HepG2 (cell line): ENCODE results near the gene EIF4E1B. TPM values are rescaled to one million over a fixed set of nuclear protein-coding genes. Genes with fewer than 3 reads are reported as not detected.

ENCODE experiments used
- ATAC-seq: fragments of 200-7000 bp; cut with Tn5 transposase; 3 replicates; pipeline ENCODE4 v1.9.1; 2020; ENCODE audit warnings: mild to moderate bottlenecking, moderate library complexity
- Bru-seq: library from RNA; stranded (reverse); fragments of 400-500 nt; gene quantifications from one replicate; lab custom pipeline; 2021; lab: Mats Ljungman, UMichigan
- BruChase-seq, 2 experiments: library from RNA; stranded (reverse); fragments of 400-500 nt; gene quantifications; one replicate each; lab custom pipeline; 2021; lab: Mats Ljungman, UMichigan
- BruUV-seq: library from RNA; stranded (reverse); fragments of 400-500 nt; replicated peaks from 2 replicates; lab custom pipeline; 2021; lab: Mats Ljungman, UMichigan
- CTCF ChIA-PET: fragments of 300-600 bp; formaldehyde crosslinking; extraction: SDS; loops from one replicate; lab custom pipeline; 2021; ENCODE audit warnings: low total read pairs, inconsistent platforms, low intra/inter-chr PET ratio; lab: Yijun Ruan, JAX
- POLR2A ChIA-PET: fragments of 350-600 bp; sonication (Branson Sonifier 250); formaldehyde crosslinking; loops from one replicate; lab custom pipeline; 2020; ENCODE audit warnings: antibody characterized with exemption, inconsistent platforms; lab: Yijun Ruan, JAX
- DNase-seq: peaks from one replicate; pipeline ENCODE4 v3.0.0-alpha.2; 2015; ENCODE audit warnings: low spot score
- FAIRE-seq: peaks from 3 replicates; lab custom pipeline; 2011; peaks lifted over from hg19 to GRCh38; lab: Jason Lieb, UNC
- H2AFZ ChIP-seq: one replicate; pipeline ENCODE4 v1.6.1; 2011; ENCODE audit warnings: low read length, inconsistent platforms
- H3K27ac ChIP-seq: fragments of 300-600 bp; 3 replicates; pipeline ENCODE4 v1.8.0; 2011; ENCODE audit warnings: mixed run types, mild to moderate bottlenecking, mixed read lengths, low read length, inconsistent platforms; ENCODE audit not compliant: insufficient read depth; ENCODE audit errors: extremely low read length
- H3K27me3 ChIP-seq, 2 experiments: fragments of 200-600 bp in 1 of 2; 2 replicates in 1 of 2; 3 replicates in 1 of 2; pipeline versions ENCODE4 v1.6.0 to v1.8.0; 2011; ENCODE audit warnings: low read length in 2 of 2, mild to moderate bottlenecking in 2 of 2, moderate library complexity in 2 of 2, inconsistent platforms in 1 of 2; ENCODE audit not compliant: insufficient read depth in 2 of 2, control insufficient read depth in 1 of 2
- H3K36me3 ChIP-seq, 2 experiments: fragments of 200-600 bp in 1 of 2; replicated peaks in 1 of 2; 2 replicates in 1 of 2; 3 replicates in 1 of 2; pipeline versions ENCODE4 v1.5.1 to v1.8.0; 2011; ENCODE audit warnings: low read length in 2 of 2, inconsistent platforms in 1 of 2; ENCODE audit not compliant: insufficient read depth in 2 of 2, control insufficient read depth in 1 of 2
- H3K4me1 ChIP-seq: 2 replicates; pipeline ENCODE4 v1.5.1; 2012; ENCODE audit warnings: low read length, inconsistent platforms; ENCODE audit not compliant: insufficient read depth
- H3K4me2 ChIP-seq: 2 replicates; pipeline ENCODE4 v1.6.0; 2011; ENCODE audit warnings: low read depth, low read length, inconsistent platforms
- H3K4me3 ChIP-seq, 3 experiments: fragments of 200-600 bp in 1 of 3; sonication (generic), shearing (Covaris generic) in 1 of 3; replicated peaks in 1 of 3; 2 replicates each; pipeline ENCODE4 v1.5.1; 2011 to 2016; ENCODE audit warnings: low read length in 3 of 3, inconsistent platforms in 2 of 3, low read depth in 2 of 3, mild to moderate bottlenecking in 2 of 3, control low read depth in 1 of 3, mixed read lengths in 1 of 3; ENCODE audit not compliant: insufficient read depth in 1 of 3
- H3K79me2 ChIP-seq: one replicate; pipeline ENCODE4 v1.6.1; 2011; ENCODE audit warnings: low read length, inconsistent platforms; ENCODE audit not compliant: insufficient read depth
- H3K9ac ChIP-seq: 2 replicates; pipeline ENCODE4 v1.6.0; 2011; ENCODE audit warnings: mild to moderate bottlenecking, low read depth, low read length, inconsistent platforms; ENCODE audit not compliant: insufficient read depth
- H3K9me3 ChIP-seq: 2 replicates; pipeline ENCODE4 v1.5.1; 2012; ENCODE audit warnings: mild to moderate bottlenecking, low read length
- H4K20me1 ChIP-seq: 2 replicates; pipeline ENCODE4 v1.6.0; 2011; ENCODE audit warnings: inconsistent platforms, mild to moderate bottlenecking, low read length, moderate library complexity; ENCODE audit not compliant: insufficient read depth
- CBFB ChIP-seq: sonication (generic); formaldehyde crosslinking; IDR thresholded peaks from 2 replicates; pipeline ENCODE4 v1.4.0; 2020; ENCODE audit warnings: missing genetic modification reagents
- NFE2L2 ChIP-seq: fragments of 150-350 bp; IDR thresholded peaks from 2 replicates; pipeline ENCODE4 v1.6.1; 2014; ENCODE audit warnings: low read length
- NKX3-1 ChIP-seq: sonication (generic); formaldehyde crosslinking; IDR thresholded peaks from 2 replicates; pipeline ENCODE4 v1.5.0; 2020; ENCODE audit warnings: missing genetic modification reagents
- NR2F1 ChIP-seq, 2 experiments: fragments of 450-650 bp in 1 of 2; formaldehyde crosslinking in 1 of 2; IDR thresholded peaks; 2 replicates each; pipeline versions ENCODE4 v1.5.0 to v1.6.1; 2016 to 2020; ENCODE audit warnings: mild to moderate bottlenecking in 1 of 2, missing compliant biosample characterization in 1 of 2, missing genetic modification reagents in 1 of 2, moderate library complexity in 1 of 2
- SIX4 ChIP-seq: sonication (generic); formaldehyde crosslinking; IDR thresholded peaks from 2 replicates; pipeline ENCODE4 v1.4.0; 2020; ENCODE audit warnings: missing genetic modification reagents
- ZBTB42 ChIP-seq: sonication (generic); formaldehyde crosslinking; IDR thresholded peaks from 2 replicates; pipeline ENCODE4 v1.5.0; 2020; ENCODE audit warnings: mild to moderate bottlenecking, missing genetic modification reagents
- ZFP62 ChIP-seq: sonication (generic); formaldehyde crosslinking; IDR thresholded peaks from 2 replicates; pipeline ENCODE4 v1.4.0; 2020; ENCODE audit warnings: missing genetic modification reagents
- ZNF224 ChIP-seq: sonication (generic); formaldehyde crosslinking; IDR thresholded peaks from 2 replicates; pipeline ENCODE4 v1.5.0; 2020; ENCODE audit warnings: mild to moderate bottlenecking, missing genetic modification reagents
- ZNF850 ChIP-seq: sonication (generic); formaldehyde crosslinking; conservative IDR thresholded peaks from 2 replicates; pipeline ENCODE4 v1.9.0; 2021; ENCODE audit warnings: mild to moderate bottlenecking, missing genetic modification reagents
- WGBS: methylation state at CpG from one replicate; pipeline ENCODE4 v1.1.6; 2017; ENCODE audit warnings: low lambda C conversion rate; 5-methylcytosine and 5-hydroxymethylcytosine counted together
- in situ Hi-C: cut with HindIII; loops from 2 replicates; pipeline ENCODE4 v1.10.0; 2017; ENCODE audit warnings: low pct_unique_long_range_greater_than_20kb; ENCODE audit not compliant: extremely low pct_ligation_motif_present
- intact Hi-C: fragments of 100-400 bp; cut with micrococcal nuclease; formaldehyde crosslinking; loops from one replicate; pipeline ENCODE4 v1.10.0; 2022; ENCODE audit not compliant: unreplicated experiment
- long read RNA-seq, 2 experiments: library from RNA in 1 of 2; library from polyadenylated mRNA in 1 of 2; stranded (forward) in 1 of 2; unstranded in 1 of 2; transcript quantifications; one replicate each; pipeline ENCODE4 v2.0.0, GENCODE V29; 2019 to 2022
- polyA minus RNA-seq, 3 experiments: library from RNA; depleted of rRNA, polyadenylated mRNA; stranded (reverse); fragments of >200 nt; gene quantifications; 2 replicates each; pipeline ENCODE4 v1.2.3, GENCODE V29; 2011; ENCODE audit warnings: low replicate concordance in 1 of 3
- polyA plus RNA-seq, 8 experiments: library from polyadenylated mRNA; depleted of rRNA in 3 of 8; stranded (reverse) in 7 of 8; unstranded in 1 of 8; fragments of >200 nt; fragmentation: Illumina TruSeq in 4 of 8; extraction: Trizol in 4 of 8; gene quantifications; 2 replicates each; pipeline versions ENCODE4 v1.2.1 to v1.2.3, GENCODE V29; 2011 to 2016; ENCODE audit warnings: low read depth in 4 of 8, missing spikeins in 1 of 8, mixed read lengths in 1 of 8; ENCODE audit not compliant: insufficient read depth in 1 of 8
- total RNA-seq, 5 experiments: library from RNA; depleted of rRNA; stranded (reverse); fragments of >200 nt; fragmentation: Illumina TruSeq; extraction: Trizol; gene quantifications; 2 replicates each; pipeline ENCODE4 v1.2.3, GENCODE V29; 2016; ENCODE audit warnings: low read depth in 1 of 5
- TF ChIP-seq, protein P1 (sequence below), 2 experiments: sonication (generic) in 1 of 2; formaldehyde crosslinking in 1 of 2; IDR thresholded peaks; 2 replicates each; pipeline versions ENCODE4 v1.4.0 to v1.6.1; 2016 to 2020; ENCODE audit warnings: borderline replicate concordance in 1 of 2, low read depth in 1 of 2, mild to moderate bottlenecking in 1 of 2, missing genetic modification reagents in 1 of 2
- TF ChIP-seq, protein P2 (sequence below): sonication (generic); formaldehyde crosslinking; IDR thresholded peaks from 2 replicates; pipeline ENCODE4 v1.8.0; 2022; ENCODE audit warnings: missing genetic modification reagents, mild to moderate bottlenecking, inconsistent platforms, borderline replicate concordance

The EIF4E1B gene, protein sequence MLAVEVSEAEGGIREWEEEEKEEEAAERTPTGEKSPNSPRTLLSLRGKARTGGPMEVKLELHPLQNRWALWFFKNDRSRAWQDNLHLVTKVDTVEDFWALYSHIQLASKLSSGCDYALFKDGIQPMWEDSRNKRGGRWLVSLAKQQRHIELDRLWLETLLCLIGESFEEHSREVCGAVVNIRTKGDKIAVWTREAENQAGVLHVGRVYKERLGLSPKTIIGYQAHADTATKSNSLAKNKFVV
- total RNA-seq (2016; rRNA removed; fragmentation: Illumina TruSeq; extraction: Trizol) (not detected in 2 replicates), polyA plus RNA-seq (2011; rRNA removed) (not detected in 2 replicates), polyA minus RNA-seq (2011; rRNA and poly(A)+ RNA removed; ENCODE audit: low replicate concordance) (0.07 TPM in 1 of 2 replicates, not detected in the other), Bru-seq, nascent RNA (not detected), BruChase-seq, experiment 1, labeled RNA remaining after a 6-hour chase (not detected), BruChase-seq, experiment 2, labeled RNA remaining after a 2-hour chase (not detected)
- total RNA-seq (2016; cell fraction: cytosol; rRNA removed; fragmentation: Illumina TruSeq; extraction: Trizol; ENCODE audit: low read depth), result not detected in 2 replicates
- not detected in 2 replicates for total RNA-seq (2016; cell fraction: insoluble cytoplasmic fraction; rRNA removed; fragmentation: Illumina TruSeq; extraction: Trizol)
- total RNA-seq (2016; cell fraction: membrane; rRNA removed; fragmentation: Illumina TruSeq; extraction: Trizol), result not detected in 2 replicates
- total RNA-seq (2016; cell fraction: nucleus; rRNA removed; fragmentation: Illumina TruSeq; extraction: Trizol), result not detected in 2 replicates
- not detected in 2 replicates for polyA plus RNA-seq (2011; cell fraction: cytosol; rRNA removed)
- not detected in 2 replicates for polyA plus RNA-seq (2011; cell fraction: nucleus; rRNA removed)
- not detected in 2 replicates for polyA plus RNA-seq (2012)
- not detected in 2 replicates for polyA plus RNA-seq (2016; cell fraction: cytosol; fragmentation: Illumina TruSeq; extraction: Trizol; ENCODE audit: low read depth)
- not detected in 2 replicates for polyA plus RNA-seq (2016; cell fraction: insoluble cytoplasmic fraction; fragmentation: Illumina TruSeq; extraction: Trizol; ENCODE audit: low read depth)
- polyA plus RNA-seq (2016; cell fraction: membrane; fragmentation: Illumina TruSeq; extraction: Trizol; ENCODE audit: low read depth), result not detected in 2 replicates
- polyA plus RNA-seq (2016; cell fraction: nucleus; fragmentation: Illumina TruSeq; extraction: Trizol; ENCODE audit: insufficient read depth, low read depth), result not detected in 2 replicates
- not detected in 2 replicates for polyA minus RNA-seq (2011; cell fraction: cytosol; rRNA and poly(A)+ RNA removed)
- polyA minus RNA-seq (2011; cell fraction: nucleus; rRNA and poly(A)+ RNA removed), result not detected in 2 replicates
- long read RNA-seq, experiment 1, result 0 reads
- long read RNA-seq, experiment 2, result 0 reads

DNA sequence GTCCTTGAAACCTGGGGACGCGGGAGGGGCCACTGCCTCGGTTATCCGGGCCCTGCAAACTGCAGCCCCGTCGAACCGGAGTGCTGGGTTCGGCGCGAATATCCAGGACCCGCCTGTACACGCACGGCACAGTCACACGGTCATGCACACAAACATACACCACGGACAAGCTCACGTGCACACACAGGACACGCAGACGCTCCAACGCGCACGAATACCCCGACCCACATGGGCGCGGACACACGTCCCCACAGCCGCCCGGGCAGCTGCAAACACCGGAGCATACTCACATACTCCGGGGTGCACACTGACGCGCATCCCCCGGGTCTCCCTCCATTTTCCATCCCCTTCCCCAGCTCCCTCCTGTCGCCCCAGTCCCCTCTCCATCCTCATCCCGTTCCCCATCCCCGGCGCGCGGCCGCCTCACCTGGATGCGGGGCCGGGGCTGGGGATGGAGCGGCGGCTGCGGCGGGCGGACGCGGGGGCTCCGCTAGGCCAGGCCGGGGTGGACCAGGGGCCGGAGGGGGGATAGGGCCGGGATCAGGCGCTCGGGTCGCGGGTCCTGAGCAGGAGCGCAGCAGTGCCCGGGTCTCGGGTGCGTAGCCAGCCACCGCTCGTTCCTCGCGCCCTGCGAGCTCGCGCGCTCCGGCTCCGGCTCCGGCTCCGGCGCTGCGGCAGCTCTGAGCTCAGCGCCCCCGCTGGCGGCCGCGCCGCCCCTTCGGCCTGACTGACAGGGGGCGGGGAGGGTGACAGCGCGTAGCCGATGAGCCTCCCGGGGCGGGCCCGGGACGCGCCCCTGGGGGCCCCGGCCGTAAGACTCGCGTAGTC lies at the start of gene EIF4E1B, which contains the start of gene SNCB:
Gene EIF4E1B (plus strand): TSS at position 823 of the 828 bp plus-strand sequence. CDS start 12,113 bp downstream, outside the sequence.
Gene SNCB (minus strand): TSS at position 682 of the 828 bp plus-strand sequence. CDS start 880 bp downstream, outside the sequence.
- POLR2A ChIA-PET, result no interaction called here
- in situ Hi-C loops, result no loop called here
- no peak within 1 kb of the TSS for H2AFZ ChIP-seq
- TF ChIP-seq CBFB (no peak), NKX3-1 (CRISPR knock-in tag) (no peak), ZBTB42 (CRISPR knock-in tag) (no peak), ZNF850 (CRISPR knock-in tag) (no peak), NFE2L2 (no peak), SIX4 (no peak), NR2F1 (CRISPR knock-in tag; IDR thresholded peaks at IDR 0.05) (no peak), ZNF224 (no peak), ZFP62 (no peak)
- TF ChIP-seq, protein P1, sequence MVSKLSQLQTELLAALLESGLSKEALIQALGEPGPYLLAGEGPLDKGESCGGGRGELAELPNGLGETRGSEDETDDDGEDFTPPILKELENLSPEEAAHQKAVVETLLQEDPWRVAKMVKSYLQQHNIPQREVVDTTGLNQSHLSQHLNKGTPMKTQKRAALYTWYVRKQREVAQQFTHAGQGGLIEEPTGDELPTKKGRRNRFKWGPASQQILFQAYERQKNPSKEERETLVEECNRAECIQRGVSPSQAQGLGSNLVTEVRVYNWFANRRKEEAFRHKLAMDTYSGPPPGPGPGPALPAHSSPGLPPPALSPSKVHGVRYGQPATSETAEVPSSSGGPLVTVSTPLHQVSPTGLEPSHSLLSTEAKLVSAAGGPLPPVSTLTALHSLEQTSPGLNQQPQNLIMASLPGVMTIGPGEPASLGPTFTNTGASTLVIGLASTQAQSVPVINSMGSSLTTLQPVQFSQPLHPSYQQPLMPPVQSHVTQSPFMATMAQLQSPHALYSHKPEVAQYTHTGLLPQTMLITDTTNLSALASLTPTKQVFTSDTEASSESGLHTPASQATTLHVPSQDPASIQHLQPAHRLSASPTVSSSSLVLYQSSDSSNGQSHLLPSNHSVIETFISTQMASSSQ (IDR thresholded peaks at IDR 0.05; ENCODE audit: low read depth), result no peak
- TF ChIP-seq, protein P1 (CRISPR knock-in tag; IDR thresholded peaks at IDR 0.05; ENCODE audit: borderline replicate concordance), result no peak
- TF ChIP-seq, protein P2, sequence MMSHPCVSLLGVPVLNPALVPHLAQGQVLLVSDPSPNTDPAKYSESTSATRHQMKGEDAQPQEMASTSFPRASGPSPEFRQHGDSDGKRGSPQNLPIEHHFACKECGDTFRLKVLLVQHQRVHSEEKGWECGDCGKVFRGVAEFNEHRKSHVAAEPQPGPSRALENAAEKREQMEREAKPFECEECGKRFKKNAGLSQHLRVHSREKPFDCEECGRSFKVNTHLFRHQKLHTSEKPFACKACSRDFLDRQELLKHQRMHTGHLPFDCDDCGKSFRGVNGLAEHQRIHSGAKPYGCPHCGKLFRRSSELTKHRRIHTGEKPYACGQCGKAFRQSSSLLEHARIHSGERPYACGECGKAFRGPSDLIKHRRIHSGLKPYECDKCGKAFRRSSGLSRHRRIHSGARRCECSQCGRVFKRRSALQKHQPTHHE (CRISPR knock-in tag), result no peak

More for the DNA sequence above, at the start of gene EIF4E1B, which contains the start of gene SNCB:
- H3K9ac ChIP-seq, result no peak within 1 kb of the TSS
- CTCF ChIA-PET, result no interaction called here
- no peaks in the 10 kb centered on the region for H3K9me3 ChIP-seq
- no peaks in the 10 kb centered on the region for H3K36me3 ChIP-seq
- intact Hi-C loops, result no loop called here
- no peak for DNase-seq
- H3K27me3 ChIP-seq, result peaks cover 18 to 84% of the 10 kb centered on the region in 2 experiments
- no peaks in the 10 kb centered on the region for H4K20me1 ChIP-seq
- peaks cover 26% of the 10 kb centered on the region for H3K4me1 ChIP-seq
- peak within 1 kb of the TSS; percentile 6 to 62 (median 56) for H3K4me3 ChIP-seq
- ATAC-seq, result peak; percentile 86
- no peak for FAIRE-seq
- H3K27ac ChIP-seq, result no peak within 1 kb of the TSS
- peak within 1 kb of the TSS; percentile 84 for H3K4me2 ChIP-seq
- whole genome bisulfite sequencing, result 7% methylated on average over 34 of the region's 94 CpGs
- no TSS peak for BruUV-seq
- no peaks in the 10 kb centered on the region for H3K79me2 ChIP-seq
